ENCODE results near the gene FAF1. TPM values are rescaled to one million over a fixed set of nuclear protein-coding genes. Genes with fewer than 3 reads are reported as not detected.

Gene FAF1
- total and polyA plus RNA-seq, 2 experiments from 2014 or later, result 7.2 to 49.1 TPM

GRCh38 chr1:50633465-50633864 lies 326.6 kb downstream of the FAF1 start:
- H3K27me3 ChIP-seq (replicated peaks; ENCODE audit: insufficient read depth), result no peaks in the 10 kb centered on the region
- no peaks in the 10 kb centered on the region for H3K9me2 ChIP-seq (ENCODE audit: insufficient read depth)
- H3K4me3 ChIP-seq, result no peak overlapping the region
- DNase-seq, result no peak
- no peak overlapping the region for H2AFZ ChIP-seq
- H3F3A ChIP-seq (ENCODE audit: insufficient read depth), result no peaks in the 10 kb centered on the region
- no peaks in the 10 kb centered on the region for H3K79me2 ChIP-seq (ENCODE audit: insufficient read depth)
- TF ChIP-seq EZH2phosphoT487 (IDR thresholded peaks at IDR 0.05; ENCODE audit: insufficient read depth, low read depth) (no peak), EZH2 (IDR thresholded peaks at IDR 0.05; ENCODE audit: insufficient read depth, poor library complexity, severe bottlenecking) (no peak)
- no peaks in the 10 kb centered on the region for H3K9me3 ChIP-seq (ENCODE audit: low read depth)
- no peaks in the 10 kb centered on the region for H4K20me1 ChIP-seq (ENCODE audit: insufficient read depth)
- no peaks in the 10 kb centered on the region for H3K4me1 ChIP-seq (ENCODE audit: insufficient read depth)
- no peak overlapping the region for H3K9ac ChIP-seq
- H3K4me2 ChIP-seq (ENCODE audit: unreplicated experiment), result no peak overlapping the region
- no peaks in the 10 kb centered on the region for H3K36me3 ChIP-seq (ENCODE audit: low read depth)
- in situ Hi-C loops (cut with MboI), result no loop called here
- 89% methylated on average over 6 of the region's 6 CpGs for WGBS, 2 experiments (ENCODE audit: low coverage in 1 of 2, low lambda C conversion rate in 2 of 2, missing lambda C conversion rate in 2 of 2)
- H3K27ac ChIP-seq, result no peak overlapping the region

- in situ Hi-C loops (cut with MboI), result no loop called here
- no peak for DNase-seq
- H3K9ac ChIP-seq, result no peak overlapping the region
- no peak overlapping the region for H3K27ac ChIP-seq
- no peak overlapping the region for H3K4me2 ChIP-seq (ENCODE audit: unreplicated experiment)
- no peaks in the 10 kb centered on the region for H3K9me2 ChIP-seq (ENCODE audit: insufficient read depth)
- H4K20me1 ChIP-seq (ENCODE audit: insufficient read depth), result no peaks in the 10 kb centered on the region
- H2AFZ ChIP-seq, result no peak overlapping the region
- no peak for TF ChIP-seq EZH2 (IDR thresholded peaks at IDR 0.05; ENCODE audit: insufficient read depth, poor library complexity, severe bottlenecking)
- TF ChIP-seq EZH2phosphoT487 (IDR thresholded peaks at IDR 0.05; ENCODE audit: insufficient read depth, low read depth), result no peak
- H3F3A ChIP-seq (ENCODE audit: insufficient read depth), result no peaks in the 10 kb centered on the region
- H3K36me3 ChIP-seq (ENCODE audit: low read depth), result no peaks in the 10 kb centered on the region
- H3K27me3 ChIP-seq (replicated peaks; ENCODE audit: insufficient read depth), result no peaks in the 10 kb centered on the region
- no peaks in the 10 kb centered on the region for H3K4me1 ChIP-seq (ENCODE audit: insufficient read depth)
- H3K4me3 ChIP-seq, result no peak overlapping the region
- no peaks in the 10 kb centered on the region for H3K79me2 ChIP-seq (ENCODE audit: insufficient read depth)
- H3K9me3 ChIP-seq (ENCODE audit: low read depth), result no peaks in the 10 kb centered on the region
Observed at GRCh38 chr1:50631161-50631560, 328.9 kb downstream of the FAF1 start.

- Histone ChIP-seq H3K79me2 (ENCODE audit: insufficient read depth) (no peaks in the 10 kb centered on the region), H3K36me3 (ENCODE audit: low read depth) (no peaks in the 10 kb centered on the region), H4K20me1 (ENCODE audit: insufficient read depth) (no peaks in the 10 kb centered on the region), H3K9ac (no peak overlapping the region), H3K9me3 (ENCODE audit: low read depth) (no peaks in the 10 kb centered on the region), H3K4me3 (no peak overlapping the region), H3K4me1 (ENCODE audit: insufficient read depth) (no peaks in the 10 kb centered on the region), H2AFZ (no peak overlapping the region), H3K27me3 (replicated peaks; ENCODE audit: insufficient read depth) (no peaks in the 10 kb centered on the region), H3F3A (ENCODE audit: insufficient read depth) (no peaks in the 10 kb centered on the region), H3K27ac (no peak overlapping the region), H3K4me2 (ENCODE audit: unreplicated experiment) (no peak overlapping the region), H3K9me2 (ENCODE audit: insufficient read depth) (no peaks in the 10 kb centered on the region)
- TF ChIP-seq EZH2phosphoT487 (IDR thresholded peaks at IDR 0.05; ENCODE audit: insufficient read depth, low read depth) (no peak), EZH2 (IDR thresholded peaks at IDR 0.05; ENCODE audit: insufficient read depth, poor library complexity, severe bottlenecking) (no peak)
- in situ Hi-C loops (cut with MboI), result no loop called here
- WGBS, 2 experiments (ENCODE audit: low coverage in 1 of 2, low lambda C conversion rate in 2 of 2, missing lambda C conversion rate in 2 of 2), result 97 to 98% methylated on average over 2 of the region's 2 CpGs
- DNase-seq, result no peak
Observed at GRCh38 chr1:50622259-50622658, 337.8 kb downstream of the FAF1 start.

- no peaks in the 10 kb centered on the region for H3K4me1 ChIP-seq (ENCODE audit: insufficient read depth)
- TF ChIP-seq EZH2phosphoT487 (IDR thresholded peaks at IDR 0.05; ENCODE audit: insufficient read depth, low read depth), result no peak
- 94 to 97% methylated on average over 6 of the region's 6 CpGs for WGBS, 2 experiments (ENCODE audit: low coverage in 1 of 2, low lambda C conversion rate in 2 of 2, missing lambda C conversion rate in 2 of 2)
- no peak overlapping the region for H3K27ac ChIP-seq
- peak; percentile 45 for DNase-seq
- no peaks in the 10 kb centered on the region; the same call in 1 of the 2 replicates for H3F3A ChIP-seq (ENCODE audit: insufficient read depth)
- no peaks in the 10 kb centered on the region for H3K79me2 ChIP-seq (ENCODE audit: insufficient read depth)
- H3K9me3 ChIP-seq (ENCODE audit: low read depth), result no peaks in the 10 kb centered on the region
- no peak overlapping the region for H2AFZ ChIP-seq
- in situ Hi-C loops (cut with MboI), result no loop called here
- H3K9ac ChIP-seq, result no peak overlapping the region
- H3K36me3 ChIP-seq (ENCODE audit: low read depth), result no peaks in the 10 kb centered on the region
- no peaks in the 10 kb centered on the region for H3K27me3 ChIP-seq (replicated peaks; ENCODE audit: insufficient read depth)
- no peak overlapping the region for H3K4me3 ChIP-seq
- no peak overlapping the region for H3K4me2 ChIP-seq (ENCODE audit: unreplicated experiment)
- H4K20me1 ChIP-seq (ENCODE audit: insufficient read depth), result no peaks in the 10 kb centered on the region
- no peaks in the 10 kb centered on the region for H3K9me2 ChIP-seq (ENCODE audit: insufficient read depth)
Observed at GRCh38 chr1:50620680-50621329, 339.3 kb downstream of the FAF1 start.

All from GM23248 (cell line).